Measurements from ENCODE around the gene CUTA.

- no peak for TF ChIP-seq POLR2A (IDR thresholded peaks at IDR 0.05)
- TF ChIP-seq, protein P1, sequence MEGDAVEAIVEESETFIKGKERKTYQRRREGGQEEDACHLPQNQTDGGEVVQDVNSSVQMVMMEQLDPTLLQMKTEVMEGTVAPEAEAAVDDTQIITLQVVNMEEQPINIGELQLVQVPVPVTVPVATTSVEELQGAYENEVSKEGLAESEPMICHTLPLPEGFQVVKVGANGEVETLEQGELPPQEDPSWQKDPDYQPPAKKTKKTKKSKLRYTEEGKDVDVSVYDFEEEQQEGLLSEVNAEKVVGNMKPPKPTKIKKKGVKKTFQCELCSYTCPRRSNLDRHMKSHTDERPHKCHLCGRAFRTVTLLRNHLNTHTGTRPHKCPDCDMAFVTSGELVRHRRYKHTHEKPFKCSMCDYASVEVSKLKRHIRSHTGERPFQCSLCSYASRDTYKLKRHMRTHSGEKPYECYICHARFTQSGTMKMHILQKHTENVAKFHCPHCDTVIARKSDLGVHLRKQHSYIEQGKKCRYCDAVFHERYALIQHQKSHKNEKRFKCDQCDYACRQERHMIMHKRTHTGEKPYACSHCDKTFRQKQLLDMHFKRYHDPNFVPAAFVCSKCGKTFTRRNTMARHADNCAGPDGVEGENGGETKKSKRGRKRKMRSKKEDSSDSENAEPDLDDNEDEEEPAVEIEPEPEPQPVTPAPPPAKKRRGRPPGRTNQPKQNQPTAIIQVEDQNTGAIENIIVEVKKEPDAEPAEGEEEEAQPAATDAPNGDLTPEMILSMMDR (IDR thresholded peaks at IDR 0.05) = peak in 1 of 4 donors; percentile 5
Observed at GRCh38 chr6:33414592-33415271, 3.2 kb downstream of the CUTA start.

Measured in right lobe of liver (tissue), 4 donors.